NCI-H2107 treated with DMSO at 0.1 percent for 48 hours (cell line): ENCODE results near the gene KRTAP4-16.
"Not testable (repeated sequence)": the region's sequence is repeated elsewhere in the genome, so short reads cannot be mapped to it uniquely, and the experiment has no call there.

Experiments
- DNase-seq: peaks from one replicate; lab custom pipeline; 2025; ENCODE audit not compliant: unreplicated experiment; lab: John Stamatoyannopoulos, UW

KRTAP4-16 gene

DNA sequence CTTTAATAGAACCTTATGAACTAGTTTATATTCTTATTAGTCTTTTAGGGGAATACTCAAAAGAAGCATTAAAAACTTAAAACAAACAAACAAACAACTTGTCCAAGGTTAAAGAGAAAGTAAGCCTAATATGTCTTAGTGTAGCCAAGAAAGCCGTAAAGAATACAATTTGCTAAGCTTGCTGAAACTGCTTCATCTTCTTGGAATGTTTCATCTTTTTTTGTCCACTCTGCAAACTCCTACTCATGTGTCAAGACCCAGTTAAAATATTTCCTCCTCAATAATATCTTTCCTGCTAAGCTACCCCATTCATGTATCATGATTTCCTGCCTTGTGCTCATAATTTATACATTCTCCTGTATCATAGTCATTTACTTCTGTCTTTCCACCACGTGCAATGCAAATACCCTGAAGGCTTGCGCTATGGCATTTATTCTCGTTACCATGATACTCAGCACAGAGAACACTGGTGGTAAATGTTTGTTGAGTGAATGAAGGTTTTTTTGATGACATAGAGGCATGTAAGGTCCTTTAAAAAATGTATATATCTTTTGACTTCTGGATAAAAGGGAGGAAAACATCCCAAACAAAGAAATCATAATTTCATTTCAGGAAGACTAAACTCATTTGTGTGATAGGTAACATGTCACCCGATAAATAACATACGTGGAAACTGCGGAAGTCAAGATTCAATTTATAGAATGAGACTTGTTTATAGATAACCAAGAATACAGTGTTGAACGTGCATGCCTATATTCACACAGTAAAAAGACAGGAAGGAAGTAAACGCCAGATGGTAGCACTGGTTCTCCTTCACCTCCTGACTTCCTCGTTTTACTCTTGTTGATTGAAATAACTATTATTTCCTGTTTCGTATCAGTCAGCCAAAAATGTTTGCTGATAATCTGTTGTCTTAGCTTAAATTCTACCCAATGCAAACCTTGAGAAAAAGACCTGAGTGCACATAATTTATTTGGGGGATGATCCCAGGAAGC is 18.0 kb upstream of the KRTAP4-16 start:
- DNase-seq = not testable (repeated sequence)

DNA sequence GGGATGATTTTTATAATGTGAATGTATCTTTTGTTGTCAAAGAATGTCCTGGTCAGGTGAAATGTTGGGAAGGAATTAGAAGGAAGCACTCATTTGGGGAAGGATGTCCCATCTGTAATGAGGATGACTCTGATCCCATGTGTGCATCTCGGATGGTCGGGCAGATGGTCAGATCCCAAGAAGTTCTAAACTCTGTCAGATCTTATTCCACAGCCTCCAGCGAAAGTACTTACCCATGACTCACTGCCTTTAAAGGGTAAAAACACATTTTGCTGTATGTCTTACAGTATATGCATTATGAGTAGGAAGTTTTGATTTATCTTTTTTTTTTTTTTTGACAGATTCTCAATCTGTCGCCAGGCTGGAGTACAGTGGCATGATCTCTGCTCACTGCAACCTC is 16.7 kb upstream of the KRTAP4-16 start:
- no peak for DNase-seq

DNA sequence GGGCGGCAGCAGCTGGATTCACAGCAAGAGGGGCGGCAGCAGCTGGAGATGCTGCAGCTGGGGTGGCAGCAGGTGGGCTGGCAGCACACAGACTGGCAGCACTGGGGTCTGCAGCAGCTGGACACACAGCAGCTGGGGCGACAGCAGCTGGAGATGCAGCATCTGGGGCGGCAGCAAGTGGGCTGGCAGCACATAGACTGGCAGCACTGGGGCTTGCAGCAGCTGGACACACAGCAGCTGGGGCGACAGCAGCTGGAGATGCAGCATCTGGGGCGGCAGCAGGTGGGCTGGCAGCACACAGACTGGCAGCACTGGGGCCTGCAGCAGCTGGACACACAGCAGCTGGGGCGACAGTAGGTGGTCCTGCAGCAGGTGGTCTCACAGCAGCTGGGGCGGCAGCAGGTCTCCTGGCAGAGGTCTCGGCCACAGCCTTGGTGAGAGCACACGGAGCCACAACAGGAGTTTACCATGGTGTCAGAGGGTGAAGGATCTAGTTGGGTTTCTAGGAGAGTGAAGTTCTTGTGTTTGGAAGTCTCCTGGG is 15.9 kb upstream of the KRTAP4-16 start, which contains the start of gene KRTAP4-11:
KRTAP4-11 (minus strand) TSS at position 528 of the 541 bp plus-strand sequence; CDS start at position 470, 58 bp downstream.
- not testable (repeated sequence) for DNase-seq

DNA sequence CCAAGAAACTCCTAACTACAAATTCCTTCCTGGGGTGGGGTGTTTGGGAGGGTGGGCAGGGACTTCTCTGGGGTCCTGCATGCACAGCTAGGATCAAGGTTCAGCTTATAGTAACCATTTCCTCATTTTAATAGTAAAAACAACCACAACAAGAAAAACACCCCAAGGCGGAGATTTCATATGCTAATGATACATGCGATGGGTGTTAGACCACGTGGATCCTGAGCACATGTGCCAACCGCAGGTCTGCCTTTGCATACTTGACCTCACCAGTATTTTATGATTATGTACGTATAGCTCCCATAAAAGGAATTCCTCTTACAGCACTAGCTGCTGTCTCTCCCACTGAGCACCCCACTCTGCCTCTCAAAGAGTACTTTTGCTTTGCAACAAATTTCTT is 14.3 kb upstream of the KRTAP4-16 start:
- no peak for DNase-seq

DNA sequence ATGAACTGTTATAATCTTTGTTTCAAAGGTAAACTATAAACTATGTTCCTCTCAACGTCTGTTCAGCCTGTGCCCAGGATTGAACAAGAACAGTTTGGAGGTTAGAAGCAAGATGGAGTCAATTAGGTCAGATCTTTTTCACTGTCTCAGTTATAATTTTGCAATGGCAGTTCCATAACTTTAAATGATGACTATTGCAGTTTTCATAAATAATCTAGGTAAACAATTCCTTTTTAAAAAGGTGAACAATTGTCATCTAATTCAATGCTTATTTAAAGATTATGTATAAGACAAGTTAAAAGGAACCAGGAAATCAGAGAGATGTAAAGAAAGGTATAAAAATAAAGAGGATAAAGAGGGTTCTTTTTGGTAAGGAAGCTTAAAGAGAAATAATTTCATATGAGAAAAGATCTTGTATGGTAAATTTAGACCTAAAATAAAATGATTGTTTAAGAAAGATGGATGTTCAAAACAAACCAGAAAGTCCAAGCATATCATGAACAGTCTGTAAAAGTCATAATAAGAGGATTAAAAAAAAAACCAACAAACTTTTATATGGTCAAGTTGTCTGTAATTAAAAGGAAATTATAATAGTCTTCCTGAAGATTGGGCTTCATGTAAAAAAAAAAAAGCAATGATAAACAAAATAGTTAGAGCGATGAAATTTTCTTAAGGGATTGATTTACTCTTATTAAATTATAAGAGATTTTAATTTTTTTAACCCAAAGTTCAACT is 9.3 kb upstream of the KRTAP4-16 start:
- DNase-seq = no peak

DNA sequence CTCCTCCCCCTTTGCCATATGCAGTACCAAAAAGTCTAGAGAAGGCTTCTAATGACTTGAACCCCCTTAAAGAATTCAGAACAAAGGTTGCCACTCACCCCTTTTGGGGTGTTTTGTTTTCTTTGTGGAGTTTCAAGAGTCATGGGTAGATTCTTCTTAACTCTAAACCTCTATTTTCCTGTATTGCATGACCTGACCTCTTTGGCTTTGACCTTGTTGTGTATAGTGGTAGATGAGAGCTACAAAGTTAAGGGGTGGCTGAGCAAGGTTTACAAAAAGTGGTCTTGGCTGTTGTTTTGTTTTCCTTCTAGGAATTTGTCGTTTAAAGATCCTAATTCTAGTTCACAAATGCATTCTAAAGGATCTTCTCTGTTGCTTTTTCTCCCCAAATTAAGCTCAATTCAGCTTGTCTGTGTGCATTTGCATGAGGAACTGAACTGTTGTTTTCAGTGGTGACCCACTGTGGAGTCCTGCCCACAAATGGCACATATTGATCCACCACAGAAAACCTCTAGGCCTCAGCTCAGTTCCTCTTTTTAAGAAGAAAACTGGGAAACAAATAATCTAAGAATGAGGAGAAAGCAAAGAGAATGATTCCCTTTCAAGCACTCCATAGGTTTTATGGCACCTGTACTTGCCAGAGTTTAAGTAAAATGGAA is 6.8 kb upstream of the KRTAP4-16 start:
- DNase-seq = not testable (repeated sequence)

DNA sequence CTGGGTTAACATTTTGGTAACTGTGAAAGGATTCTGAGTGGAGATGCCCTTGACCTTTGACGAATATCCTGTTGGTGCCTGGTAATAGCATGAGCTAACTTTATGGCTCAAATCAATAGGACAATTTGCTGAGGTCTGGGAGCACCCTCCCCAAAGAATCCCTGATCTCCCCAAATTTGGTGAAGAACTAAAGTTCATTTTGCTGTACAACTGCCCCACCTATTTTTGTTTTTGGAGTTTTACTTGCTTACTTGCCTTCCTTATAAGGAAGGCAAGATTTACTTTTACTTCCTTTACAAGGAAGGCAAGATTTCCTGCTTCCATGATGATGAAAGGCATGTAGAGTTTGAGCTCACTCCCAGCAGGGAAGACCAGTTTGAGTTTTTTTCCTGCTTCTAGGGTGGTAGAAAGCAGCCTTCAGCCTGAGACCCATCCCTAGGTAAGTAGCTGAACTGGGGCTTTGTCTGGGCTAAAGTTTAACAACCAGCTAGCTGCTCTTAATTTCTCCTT is 6.0 kb upstream of the KRTAP4-16 start:
- DNase-seq = no peak

DNA sequence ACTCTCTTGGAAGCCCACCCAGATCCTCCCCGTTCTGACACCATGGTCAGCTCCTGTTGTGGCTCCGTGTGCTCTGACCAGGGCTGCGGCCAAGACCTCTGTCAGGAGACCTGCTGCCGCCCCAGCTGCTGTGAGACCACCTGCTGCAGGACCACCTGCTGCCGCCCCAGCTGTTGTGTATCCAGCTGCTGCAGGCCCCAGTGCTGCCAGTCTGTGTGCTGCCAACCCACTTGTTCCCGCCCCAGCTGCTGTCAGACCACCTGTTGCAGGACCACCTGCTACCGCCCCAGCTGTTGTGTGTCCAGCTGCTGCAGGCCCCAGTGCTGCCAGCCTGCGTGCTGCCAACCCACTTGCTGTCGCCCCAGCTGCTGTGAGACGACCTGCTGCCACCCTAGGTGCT is 3.3 kb upstream of the KRTAP4-16 start, which contains the start of gene KRTAP4-9:
KRTAP4-9 (plus strand) TSS at position 43 of the 400 bp plus-strand sequence; CDS start at position 43, 0 bp downstream.
- DNase-seq = not testable (repeated sequence)

DNA sequence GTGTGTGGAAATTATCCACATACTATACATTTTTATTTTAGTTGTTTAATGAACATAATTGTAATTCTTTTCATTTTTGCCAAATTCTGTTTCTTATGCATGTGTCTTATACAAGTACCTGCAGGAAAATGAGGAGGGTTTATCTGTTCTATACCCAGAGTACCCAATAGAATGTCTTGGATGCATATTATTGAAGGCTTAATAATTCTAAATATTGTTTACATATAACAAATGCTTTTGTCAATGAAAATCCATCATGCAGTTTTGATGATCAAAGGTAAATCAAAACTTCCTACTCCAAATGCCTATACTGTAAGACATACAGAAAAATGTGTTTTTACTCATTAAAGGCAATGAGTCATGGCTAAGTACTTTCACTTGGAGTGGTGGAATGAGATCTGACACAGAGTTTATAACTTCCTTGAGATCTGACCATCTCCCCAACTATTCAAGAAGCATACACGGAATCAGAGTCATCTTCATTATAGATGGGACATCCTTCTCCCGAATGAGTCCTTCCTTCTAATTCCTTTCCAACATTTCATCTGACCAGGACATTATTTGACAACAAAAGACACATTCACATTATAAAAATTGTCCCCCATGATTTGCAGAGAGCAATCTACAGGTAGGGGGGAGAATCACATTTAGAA is 2.5 kb upstream of the KRTAP4-16 start:
- DNase-seq = not testable (repeated sequence)

DNA sequence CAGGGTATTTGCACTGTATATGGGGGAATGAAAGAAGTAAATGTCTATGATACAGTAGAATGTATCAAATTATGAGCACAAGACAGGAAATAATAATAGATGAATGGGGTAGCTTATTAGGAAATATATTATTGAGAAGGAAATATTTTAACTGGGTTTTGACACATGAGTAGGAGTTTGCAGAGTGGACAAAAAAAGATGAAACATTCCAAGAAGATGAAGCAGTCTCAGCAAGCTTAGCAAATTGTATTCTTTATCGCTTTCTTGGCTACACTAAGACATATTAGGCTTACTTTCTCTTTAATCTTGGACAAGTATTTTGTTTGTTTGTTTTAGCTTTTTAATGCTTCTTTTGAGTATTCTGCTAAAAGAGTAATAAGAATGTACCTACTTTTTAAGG is 1.9 kb upstream of the KRTAP4-16 start:
- no peak for DNase-seq

DNA sequence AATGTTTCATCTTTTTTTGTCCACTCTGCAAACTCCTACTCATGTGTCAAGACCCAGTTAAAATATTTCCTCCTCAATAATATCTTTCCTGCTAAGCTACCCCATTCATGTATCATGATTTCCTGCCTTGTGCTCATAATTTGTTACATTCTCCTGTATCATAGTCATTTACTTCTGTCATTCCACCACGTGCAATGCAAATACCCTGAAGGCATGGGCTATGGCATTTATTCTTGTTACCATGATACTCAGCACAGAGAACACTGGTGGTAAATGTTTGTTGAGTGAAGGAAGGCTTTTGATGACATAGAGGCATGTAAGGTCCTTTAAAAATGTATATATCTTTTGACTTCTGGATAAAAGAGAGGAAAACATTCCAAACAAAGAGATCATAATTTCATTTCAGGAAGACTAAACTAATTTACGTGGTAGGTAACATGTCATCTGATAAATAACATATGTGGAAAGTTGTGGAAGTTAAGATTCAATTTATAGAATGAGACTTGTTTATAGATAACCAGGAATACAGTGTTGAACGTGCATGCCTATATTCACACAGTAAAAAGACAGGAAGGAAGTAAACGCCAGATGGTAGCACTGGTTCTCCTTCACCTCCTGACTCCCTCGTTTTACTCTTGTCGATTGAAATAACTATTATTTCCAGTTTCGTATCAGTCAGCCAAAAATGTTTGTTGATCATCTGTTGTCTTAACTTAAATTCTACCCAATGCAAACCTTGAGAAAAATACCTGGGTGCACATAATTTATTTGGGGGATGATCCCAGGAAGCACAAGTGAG is 2.1 kb downstream of the KRTAP4-16 start:
- DNase-seq = not testable (repeated sequence)

DNA sequence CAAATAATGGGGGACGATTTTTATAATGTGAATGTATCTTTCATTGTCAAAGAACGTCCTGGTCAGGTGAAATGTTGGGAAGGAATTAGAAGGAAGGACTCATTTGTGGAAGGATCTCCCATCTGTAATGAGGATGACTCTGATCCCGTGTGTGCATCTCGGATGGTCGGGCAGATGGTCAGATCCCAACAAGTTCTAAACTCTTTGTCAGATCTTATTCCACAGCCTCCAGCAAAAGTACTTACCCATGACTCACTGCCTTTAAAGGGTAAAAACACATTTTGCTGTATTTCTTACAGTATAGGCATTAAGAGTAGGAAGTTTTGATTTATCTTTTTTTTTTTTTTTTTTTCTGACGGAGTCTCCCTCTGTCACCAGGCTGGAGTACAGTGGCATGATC is 3.5 kb downstream of the KRTAP4-16 start:
- DNase-seq = no peak

DNA sequence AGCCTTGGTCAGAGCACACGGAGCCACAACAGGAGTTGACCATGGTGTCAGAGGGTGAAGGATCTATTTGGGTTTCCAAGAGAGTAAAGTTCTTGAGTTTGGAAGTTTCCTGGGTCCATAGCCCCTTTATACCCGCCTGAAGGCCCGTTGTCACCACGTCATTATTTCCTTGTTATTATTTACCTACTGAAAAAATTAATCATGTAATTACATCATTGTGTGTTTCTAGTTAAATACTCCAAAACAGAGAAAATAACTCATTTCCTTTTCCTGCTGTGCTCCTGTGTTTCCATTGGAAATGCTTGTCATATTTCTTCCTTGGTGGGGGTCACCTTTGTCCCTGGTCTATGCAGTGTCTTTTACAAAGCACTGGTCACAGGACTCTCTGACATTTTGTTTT is 4.0 kb downstream of the KRTAP4-16 start, which contains the start of gene KRTAP4-8:
KRTAP4-8 (minus strand) TSS at position 101 of the 400 bp plus-strand sequence; CDS start at position 43, 58 bp downstream.
- no peak for DNase-seq

DNA sequence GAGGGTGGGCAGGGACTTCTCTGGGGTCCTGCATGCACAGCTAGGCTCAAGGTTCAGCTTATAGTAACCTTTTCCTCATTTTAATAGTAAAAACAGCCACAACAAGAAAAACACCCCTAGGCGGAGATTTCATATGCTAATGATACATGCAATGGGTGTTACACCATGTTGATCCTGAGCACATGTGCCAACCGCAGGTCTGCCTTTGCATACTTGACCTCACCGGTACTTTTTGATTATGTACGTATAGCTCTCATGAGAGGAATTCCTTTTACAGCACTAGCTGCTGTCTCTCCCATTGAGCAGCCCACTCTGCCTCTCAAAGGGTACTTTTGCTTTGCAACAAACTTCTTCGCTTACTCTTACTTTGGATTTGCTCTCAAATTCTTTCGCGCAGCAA is 6.0 kb downstream of the KRTAP4-16 start:
- no peak for DNase-seq

DNA sequence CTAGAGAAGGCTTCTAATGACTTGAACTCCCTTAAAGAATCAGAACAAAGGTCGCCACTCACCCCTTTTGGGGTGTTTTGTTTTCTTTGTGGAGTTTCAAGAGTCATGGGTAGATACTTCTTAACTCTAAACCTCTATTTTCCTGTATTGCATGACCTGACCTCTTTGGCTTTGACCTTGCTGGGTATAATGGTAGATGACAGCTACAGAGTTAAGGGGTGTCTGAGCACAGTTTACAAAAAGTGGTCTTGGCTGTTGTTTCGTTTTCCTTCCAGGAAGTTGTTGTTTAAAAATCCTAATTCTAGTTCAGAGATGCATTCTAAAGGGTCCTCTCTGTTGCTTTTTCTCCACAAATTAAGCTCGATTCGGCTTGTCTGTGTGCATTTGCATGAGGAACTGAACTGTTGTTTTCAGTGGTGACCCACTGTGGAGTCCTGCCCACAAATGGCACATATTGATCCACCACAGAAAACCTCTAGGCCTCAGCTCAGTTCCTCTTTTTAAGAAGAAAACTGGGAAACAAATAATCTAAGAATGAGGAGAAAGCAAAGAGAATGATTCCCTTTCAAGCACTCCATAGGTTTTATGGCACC is 13.2 kb downstream of the KRTAP4-16 start:
- not testable (repeated sequence) for DNase-seq

DNA sequence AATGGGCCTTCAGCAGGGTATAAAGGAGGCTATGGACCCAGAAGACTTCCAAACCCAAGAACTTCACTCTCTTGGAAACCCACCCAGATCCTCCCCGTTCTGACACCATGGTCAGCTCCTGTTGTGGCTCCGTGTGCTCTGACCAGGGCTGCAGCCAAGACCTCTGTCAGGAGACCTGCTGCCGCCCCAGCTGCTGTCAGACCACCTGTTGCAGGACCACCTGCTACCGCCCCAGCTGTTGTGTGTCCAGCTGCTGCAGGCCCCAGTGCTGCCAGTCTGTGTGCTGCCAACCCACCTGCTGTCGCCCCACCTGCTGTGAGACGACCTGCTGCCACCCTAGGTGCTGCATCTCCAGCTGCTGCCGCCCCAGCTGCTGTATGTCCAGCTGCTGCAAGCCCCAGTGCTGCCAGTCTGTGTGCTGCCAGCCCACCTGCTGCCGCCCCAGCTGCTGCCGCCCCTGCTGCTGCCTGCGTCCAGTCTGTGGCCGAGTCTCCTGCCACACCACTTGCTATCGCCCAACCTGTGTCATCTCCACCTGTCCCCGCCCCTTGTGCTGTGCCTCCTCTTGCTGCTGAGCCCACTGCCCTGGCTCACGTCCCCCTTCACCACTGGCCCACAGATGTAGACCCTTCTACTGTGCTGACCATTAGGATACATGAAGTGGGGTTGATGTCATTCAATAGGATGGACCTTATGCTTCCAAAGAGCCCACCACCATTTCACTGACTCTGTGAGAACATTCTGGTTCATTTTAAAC is 17.7 kb downstream of the KRTAP4-16 start, which contains the start of gene KRTAP4-7:
KRTAP4-7 (plus strand) TSS at position 51 of the 757 bp plus-strand sequence; CDS start at position 108, 57 bp downstream.
- DNase-seq = not testable (repeated sequence)

DNA sequence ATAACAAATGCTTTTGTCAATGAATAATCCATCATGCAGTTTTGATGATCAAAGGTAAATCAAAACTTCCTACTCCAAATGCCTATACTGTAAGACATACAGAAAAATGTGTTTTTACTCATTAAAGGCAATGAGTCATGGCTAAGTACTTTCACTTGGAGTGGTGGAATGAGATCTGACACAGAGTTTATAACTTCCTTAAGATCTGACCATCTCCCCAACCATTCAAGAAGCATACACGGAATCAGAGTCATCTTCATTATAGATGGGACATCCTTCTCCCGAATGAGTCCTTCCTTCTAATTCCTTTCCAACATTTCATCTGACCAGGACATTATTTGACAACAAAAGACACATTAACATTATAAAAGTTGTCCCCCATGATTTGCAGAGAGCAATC is 18.6 kb downstream of the KRTAP4-16 start:
- DNase-seq = not testable (repeated sequence)

DNA sequence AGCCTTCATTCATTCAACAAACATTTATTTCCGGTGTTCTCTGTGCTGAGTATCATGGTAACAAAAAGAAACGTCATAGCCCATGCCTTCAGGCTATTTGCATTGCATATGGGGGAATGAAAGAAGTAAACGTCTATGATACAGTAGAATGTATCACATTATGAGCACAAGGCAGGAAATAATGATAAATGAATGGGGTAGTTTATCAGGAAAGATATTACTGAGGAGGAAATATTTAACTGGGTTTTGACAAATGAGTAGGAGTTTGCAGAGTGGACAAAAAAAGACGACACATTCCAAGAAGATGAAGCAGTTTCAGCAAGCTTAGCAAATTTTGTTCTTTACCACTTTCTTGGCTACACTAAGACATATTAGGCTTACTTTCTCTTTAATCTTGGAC is 19.4 kb downstream of the KRTAP4-16 start:
- no peak for DNase-seq
